DND-41 (cell line): ENCODE measurements around the gene CCL13.

Experiments
- ATAC-seq: fragments of 200-7000 bp; cut with Tn5 transposase; 3 replicates; pipeline ENCODE4 v1.9.1; 2021; ENCODE audit warnings: low read depth; ENCODE audit not compliant: insufficient read depth
- DNase-seq: peaks from one replicate; pipeline ENCODE4 v3.0.0-alpha.2; 2020
- H2AFZ ChIP-seq: 2 replicates; pipeline ENCODE4 v1.6.0; 2012; ENCODE audit warnings: low read depth, low read length
- H3K27ac ChIP-seq: 2 replicates; pipeline ENCODE4 v1.5.1; 2012; ENCODE audit warnings: low read length, inconsistent platforms
- H3K27me3 ChIP-seq: fragments of 200-600 bp; sonication (generic); 2 replicates; pipeline ENCODE4 v1.6.0; 2012; ENCODE audit warnings: low read length, mild to moderate bottlenecking, inconsistent platforms; ENCODE audit not compliant: insufficient read depth, poor library complexity
- H3K36me3 ChIP-seq: 2 replicates; pipeline ENCODE4 v1.5.1; 2012; ENCODE audit warnings: low read length, inconsistent platforms; ENCODE audit not compliant: insufficient read depth
- H3K4me1 ChIP-seq: 2 replicates; pipeline ENCODE4 v1.5.1; 2012; ENCODE audit warnings: mild to moderate bottlenecking, low read length; ENCODE audit not compliant: insufficient read depth
- H3K4me2 ChIP-seq: 2 replicates; pipeline ENCODE4 v1.6.0; 2012; ENCODE audit warnings: mild to moderate bottlenecking, moderate library complexity, low read length, inconsistent platforms; ENCODE audit not compliant: insufficient read depth
- H3K4me3 ChIP-seq, 2 experiments: fragments of 200-600 bp in 1 of 2; shearing (Covaris generic) in 1 of 2; 2 replicates each; pipeline ENCODE4 v1.5.1; 2012 to 2016; ENCODE audit warnings: inconsistent platforms in 2 of 2, low read length in 2 of 2, mild to moderate bottlenecking in 2 of 2, low read depth in 1 of 2, moderate library complexity in 1 of 2
- H3K79me2 ChIP-seq: 2 replicates; pipeline ENCODE4 v1.6.0; 2012; ENCODE audit warnings: low read length, inconsistent platforms; ENCODE audit not compliant: insufficient read depth
- H3K9ac ChIP-seq: 2 replicates; pipeline ENCODE4 v1.6.0; 2012; ENCODE audit warnings: low read depth, mild to moderate bottlenecking, inconsistent platforms, low read length, moderate library complexity
- H3K9me3 ChIP-seq: 2 replicates; pipeline ENCODE4 v1.5.1; 2012; ENCODE audit warnings: low read length, moderate library complexity, mild to moderate bottlenecking, inconsistent platforms; ENCODE audit not compliant: insufficient read depth, severe bottlenecking
- H4K20me1 ChIP-seq: 2 replicates; pipeline ENCODE4 v1.6.0; 2012; ENCODE audit warnings: low read length; ENCODE audit not compliant: insufficient read depth
- CTCF ChIP-seq: IDR thresholded peaks from 2 replicates; pipeline ENCODE4 v1.5.1; 2012; ENCODE audit warnings: borderline replicate concordance, low read length, moderate library complexity, mild to moderate bottlenecking; ENCODE audit not compliant: poor library complexity, severe bottlenecking; ENCODE audit errors: extremely low read depth
- EZH2 ChIP-seq: IDR thresholded peaks from 3 replicates; pipeline ENCODE4 v1.6.1; 2012; ENCODE audit warnings: borderline replicate concordance, low read depth, mild to moderate bottlenecking, moderate library complexity, low read length, inconsistent platforms; ENCODE audit not compliant: severe bottlenecking

The CCL13 gene

DNA sequence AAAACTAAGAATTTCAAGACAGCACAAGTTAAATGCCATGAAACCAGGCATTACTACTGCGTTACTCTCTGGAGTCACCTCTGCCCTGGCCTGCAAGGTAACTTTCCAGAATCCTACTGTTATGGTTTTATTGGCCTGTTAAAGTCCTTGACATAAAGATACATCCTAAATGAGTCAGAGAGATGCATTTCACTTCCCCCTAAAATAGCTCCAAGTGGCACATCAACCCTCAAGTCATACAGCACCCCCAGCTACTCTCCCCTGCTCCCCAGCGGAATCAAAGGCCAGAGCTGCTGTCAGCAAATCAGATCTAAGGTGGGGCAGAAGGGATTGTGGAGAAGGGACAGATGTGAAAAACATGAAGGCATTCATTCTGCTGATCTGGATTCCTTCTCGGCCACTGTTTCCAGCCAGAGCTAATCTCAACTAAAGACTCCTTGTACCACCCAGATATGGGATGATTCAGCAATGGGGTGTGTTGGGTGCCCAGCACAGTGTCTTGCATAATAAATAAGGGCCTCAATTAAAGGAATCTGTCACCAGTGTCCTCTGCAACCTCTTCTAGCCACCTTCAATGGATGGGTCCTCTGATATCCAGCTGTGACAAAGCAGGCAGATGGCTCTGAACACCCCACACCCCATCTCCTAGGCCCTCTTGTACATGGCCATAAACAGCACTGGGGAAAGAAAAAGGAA is 15.3 kb downstream of the CCL13 start:
- peak overlapping the region; percentile 99 for H3K27ac ChIP-seq
- no peak for ATAC-seq
- DNase-seq = peak; percentile 11
- no peaks in the 10 kb centered on the region for H3K36me3 ChIP-seq
- TF ChIP-seq CTCF = no peak
- no peak for TF ChIP-seq EZH2
- H3K79me2 ChIP-seq = no peaks in the 10 kb centered on the region
- H4K20me1 ChIP-seq = no peaks in the 10 kb centered on the region
- no peak overlapping the region for H3K4me2 ChIP-seq
- peak overlapping the region; percentile 60; the same call in 1 of the 2 replicates for H3K9ac ChIP-seq
- no peaks in the 10 kb centered on the region for H3K27me3 ChIP-seq
- peaks cover 65% of the 10 kb centered on the region for H3K4me1 ChIP-seq
- no peak overlapping the region for H3K4me3 ChIP-seq
- no peak overlapping the region for H2AFZ ChIP-seq
- no peaks in the 10 kb centered on the region for H3K9me3 ChIP-seq

GRCh38 chr17:34374457-34374856 is 18.2 kb downstream of the CCL13 start:
- Histone ChIP-seq H3K9ac (no peak overlapping the region), H3K27ac (peak overlapping the region; percentile 34), H3K27me3 (no peaks in the 10 kb centered on the region), H4K20me1 (no peaks in the 10 kb centered on the region), H3K36me3 (no peaks in the 10 kb centered on the region), H3K79me2 (no peaks in the 10 kb centered on the region), H3K4me1 (peaks cover 64% of the 10 kb centered on the region), H3K4me3 (no peak overlapping the region), H2AFZ (no peak overlapping the region), H3K9me3 (no peaks in the 10 kb centered on the region), H3K4me2 (no peak overlapping the region)
- DNase-seq (no peak), ATAC-seq (no peak)
- no peak for TF ChIP-seq CTCF
- no peak for TF ChIP-seq EZH2

DNA sequence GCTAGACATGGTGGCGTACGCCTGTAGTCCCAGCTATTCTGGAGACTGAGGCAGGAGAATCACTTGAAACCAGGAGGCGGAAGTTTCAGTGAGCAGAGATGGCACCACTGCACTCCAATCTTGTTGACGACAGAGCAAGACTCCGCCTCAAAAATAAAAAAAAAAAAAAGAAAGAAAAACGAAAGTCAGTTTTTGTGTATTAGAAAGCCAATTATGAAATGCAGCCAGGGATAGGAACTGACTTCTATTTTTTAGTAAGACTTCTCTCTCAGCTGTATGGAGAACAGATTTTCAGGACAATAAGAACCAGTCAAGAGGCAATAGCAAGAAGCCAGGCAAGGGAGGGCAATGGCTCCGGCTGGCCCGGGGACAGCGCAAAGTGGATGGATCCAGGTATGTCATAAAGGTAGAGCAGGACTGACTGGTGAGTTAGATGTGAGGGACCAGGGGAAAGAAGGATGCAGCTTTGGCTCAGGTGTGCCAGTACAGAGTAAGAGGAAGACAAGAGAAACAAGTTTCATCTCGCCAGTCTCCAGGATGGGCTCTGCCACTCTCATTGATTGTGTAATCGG is 19.2 kb downstream of the CCL13 start:
- H3K27me3 ChIP-seq = no peaks in the 10 kb centered on the region
- peaks cover 64% of the 10 kb centered on the region for H3K4me1 ChIP-seq
- ATAC-seq (no peak), DNase-seq (peak; percentile 3)
- H3K4me3 ChIP-seq = no peak overlapping the region
- H3K36me3 ChIP-seq = no peaks in the 10 kb centered on the region
- H3K9me3 ChIP-seq = no peaks in the 10 kb centered on the region
- H3K79me2 ChIP-seq = no peaks in the 10 kb centered on the region
- TF ChIP-seq EZH2 = no peak
- no peak for TF ChIP-seq CTCF
- H4K20me1 ChIP-seq = no peaks in the 10 kb centered on the region
- H3K27ac ChIP-seq = peak overlapping the region; percentile 15; the same call in 1 of the 2 replicates
- H3K9ac ChIP-seq = no peak overlapping the region
- H3K4me2 ChIP-seq = no peak overlapping the region
- no peak overlapping the region for H2AFZ ChIP-seq
